Liver (tissue), 3 donors: ENCODE measurements around the gene IRF6.

Experiments
- CTCF ChIP-seq: fragments of 150-350 bp; IDR thresholded peaks from 2 replicates; pipeline ENCODE4 v1.5.1; 2017; ENCODE audit warnings: improper control_type of control experiment, low read depth, low read length; ENCODE audit not compliant: missing input control
- EGR1 ChIP-seq, 2 donors: IDR thresholded peaks; 2 replicates each; pipeline ENCODE4 v1.6.1; 2016 to 2018; ENCODE audit warnings: antibody characterized with exemption in 2 of 2, low read depth in 2 of 2
- GABPA ChIP-seq, 2 donors: IDR thresholded peaks in 1 of 2; conservative IDR thresholded peaks in 1 of 2; 2 replicates each; pipeline ENCODE4 v1.6.1; 2016; ENCODE audit warnings: antibody characterized with exemption in 2 of 2, mild to moderate bottlenecking in 1 of 2, moderate library complexity in 1 of 2
- MAX ChIP-seq: IDR thresholded peaks from 2 replicates; pipeline ENCODE4 v1.6.1; 2016; ENCODE audit warnings: antibody characterized with exemption
- RAD21 ChIP-seq, 2 donors: IDR thresholded peaks; 2 replicates each; pipeline ENCODE4 v1.6.1; 2016; ENCODE audit warnings: antibody characterized with exemption in 2 of 2, mild to moderate bottlenecking in 2 of 2
- REST ChIP-seq: IDR thresholded peaks from 2 replicates; pipeline ENCODE4 v1.6.1; 2016; ENCODE audit warnings: antibody characterized with exemption, mild to moderate bottlenecking
- SP1 ChIP-seq: IDR thresholded peaks from 2 replicates; pipeline ENCODE4 v1.6.1; 2018; ENCODE audit warnings: antibody characterized with exemption, mild to moderate bottlenecking
- TAF1 ChIP-seq: conservative IDR thresholded peaks from 2 replicates; pipeline ENCODE4 v1.6.1; 2016; ENCODE audit warnings: antibody characterized with exemption, mild to moderate bottlenecking
- ZBTB33 ChIP-seq: IDR thresholded peaks from 2 replicates; pipeline ENCODE4 v1.6.1; 2016; ENCODE audit warnings: antibody characterized with exemption
- donor health status: healthy.
- donor health status: healthy.

- no peak for TF ChIP-seq CTCF
- TF ChIP-seq EGR1 (IDR thresholded peaks at IDR 0.05; ENCODE audit: low read depth in 2 of 2) = no peak
- no peak for TF ChIP-seq TAF1
- TF ChIP-seq GABPA (IDR thresholded peaks at IDR 0.05 in 1 of 2, conservative IDR thresholded peaks at IDR 0.05 in 1 of 2) = no peak
- no peak for TF ChIP-seq MAX
- no peak for TF ChIP-seq REST
- TF ChIP-seq ZBTB33 = no peak
- TF ChIP-seq RAD21 (IDR thresholded peaks at IDR 0.05) = no peak
- no peak for TF ChIP-seq SP1
These were observed 63.4 kb downstream of the IRF6 start for GRCh38 chr1:209742409-209743144.
